IMR-90 (cell line): ENCODE results near the gene MGAT4A. TPM values are rescaled to one million over a fixed set of nuclear protein-coding genes. Genes with fewer than 3 reads are reported as not detected.

ENCODE experiments used
- ATAC-seq: fragments of 200-7000 bp; cut with Tn5 transposase; 2 replicates; pipeline ENCODE4 v1.9.1; 2020; ENCODE audit warnings: low read depth, mild to moderate bottlenecking, moderate library complexity
- BruUV-seq: library from RNA; stranded (reverse); fragments of 400-500 nt; replicated peaks from 2 replicates; lab custom pipeline; 2021; lab: Mats Ljungman, UMichigan
- CTCF ChIA-PET: fragments of 300-600 bp; formaldehyde crosslinking; extraction: SDS; loops from one replicate; lab custom pipeline; 2021; ENCODE audit warnings: antibody characterized with exemption; lab: Yijun Ruan, JAX
- POLR2A ChIA-PET: fragments of 300-600 bp; sonication (Branson Sonifier 250); formaldehyde crosslinking; loops from one replicate; lab custom pipeline; 2022; ENCODE audit warnings: antibody characterized with exemption; ENCODE audit not compliant: unreplicated experiment; lab: Charles Lee
- DNase-seq: peaks from one replicate; pipeline ENCODE4 v3.0.0; 2013
- H2AFZ ChIP-seq: replicated peaks from 2 replicates; pipeline ENCODE3; 2013; ENCODE audit warnings: low read length, mild to moderate bottlenecking; ENCODE audit not compliant: poor library complexity
- H2AK5ac ChIP-seq: 2 replicates; pipeline ENCODE4 v1.6.1; 2013; ENCODE audit warnings: low read depth, low read length, inconsistent platforms
- H2AK9ac ChIP-seq: replicated peaks from 2 replicates; pipeline ENCODE3; 2013; ENCODE audit warnings: mild to moderate bottlenecking, low read depth, low read length, moderate library complexity; ENCODE audit not compliant: poor library complexity
- H2BK120ac ChIP-seq: 2 replicates; pipeline ENCODE4 v1.6.1; 2013; ENCODE audit warnings: low read depth, low read length, inconsistent platforms
- H2BK15ac ChIP-seq: 3 replicates; pipeline ENCODE4 v1.6.1; 2013; ENCODE audit warnings: low read depth, low read length, inconsistent platforms
- H2BK20ac ChIP-seq: 2 replicates; pipeline ENCODE4 v1.6.1; 2013; ENCODE audit warnings: low read depth, mild to moderate bottlenecking, inconsistent platforms, low read length, moderate library complexity
- H2BK5ac ChIP-seq: 2 replicates; pipeline ENCODE4 v1.6.1; 2013; ENCODE audit warnings: mild to moderate bottlenecking, low read depth, low read length, inconsistent platforms; ENCODE audit not compliant: poor library complexity, severe bottlenecking
- H3K14ac ChIP-seq: replicated peaks from 2 replicates; pipeline ENCODE4 v1.6.1; 2013; ENCODE audit warnings: low read depth, low read length, inconsistent platforms
- H3K18ac ChIP-seq: 2 replicates; pipeline ENCODE4 v1.6.1; 2013; ENCODE audit warnings: low read depth, low read length, control low read depth
- H3K23ac ChIP-seq: 2 replicates; pipeline ENCODE4 v1.6.1; 2013; ENCODE audit warnings: low read depth, low read length, inconsistent platforms
- H3K27ac ChIP-seq: 2 replicates; pipeline ENCODE4 v1.5.1; 2013; ENCODE audit warnings: mild to moderate bottlenecking, control low read depth, low read length; ENCODE audit not compliant: insufficient read depth
- H3K27me3 ChIP-seq: 2 replicates; pipeline ENCODE4 v1.6.1; 2013; ENCODE audit warnings: low read length; ENCODE audit not compliant: control insufficient read depth, insufficient read depth
- H3K36me3 ChIP-seq: 2 replicates; pipeline ENCODE4 v1.6.1; 2013; ENCODE audit warnings: low read length, mixed read lengths; ENCODE audit not compliant: control insufficient read depth, insufficient read depth
- H3K4ac ChIP-seq: 2 replicates; pipeline ENCODE4 v1.6.1; 2013; ENCODE audit warnings: low read depth, low read length, inconsistent platforms
- H3K4me1 ChIP-seq: 2 replicates; pipeline ENCODE4 v1.6.1; 2013; ENCODE audit warnings: low read length, mixed read lengths; ENCODE audit not compliant: control insufficient read depth, insufficient read depth
- H3K4me2 ChIP-seq: 2 replicates; pipeline ENCODE4 v1.6.1; 2013; ENCODE audit warnings: low read depth, mild to moderate bottlenecking, control low read depth, low read length, moderate library complexity
- H3K4me3 ChIP-seq: 2 replicates; pipeline ENCODE4 v1.5.1; 2013; ENCODE audit warnings: low read depth, mild to moderate bottlenecking, control low read depth, low read length, moderate library complexity; ENCODE audit not compliant: insufficient read depth
- H3K56ac ChIP-seq: 2 replicates; pipeline ENCODE4 v1.6.1; 2013; ENCODE audit warnings: low read length, inconsistent platforms; ENCODE audit not compliant: insufficient read depth; ENCODE audit errors: extremely low read depth
- H3K79me1 ChIP-seq, 2 experiments: 2 replicates each; pipeline ENCODE4 v1.6.1; 2013; ENCODE audit warnings: low read length in 2 of 2, inconsistent platforms in 1 of 2, low read depth in 1 of 2
- H3K9ac ChIP-seq: 2 replicates; pipeline ENCODE4 v1.6.1; 2013; ENCODE audit warnings: low read depth, low read length, control low read depth
- H3K9me1 ChIP-seq: 2 replicates; pipeline ENCODE4 v1.6.1; 2013; ENCODE audit warnings: low read length, inconsistent platforms; ENCODE audit not compliant: insufficient read depth
- H3K9me3 ChIP-seq: 2 replicates; pipeline ENCODE4 v1.6.1; 2013; ENCODE audit warnings: low read length; ENCODE audit not compliant: control insufficient read depth, insufficient read depth
- H4K20me1 ChIP-seq: 2 replicates; pipeline ENCODE4 v1.6.1; 2013; ENCODE audit warnings: low read length, inconsistent platforms; ENCODE audit not compliant: insufficient read depth
- H4K5ac ChIP-seq: 2 replicates; pipeline ENCODE4 v1.6.1; 2013; ENCODE audit warnings: mild to moderate bottlenecking, low read depth, low read length, control low read depth
- H4K8ac ChIP-seq, 2 experiments: 2 replicates each; pipeline ENCODE4 v1.6.1; 2013; ENCODE audit warnings: low read depth in 2 of 2, low read length in 2 of 2, control low read depth in 1 of 2, inconsistent platforms in 1 of 2
- H4K91ac ChIP-seq: 2 replicates; pipeline ENCODE4 v1.6.1; 2013; ENCODE audit warnings: low read depth, low read length, inconsistent platforms; ENCODE audit not compliant: insufficient read depth
- BHLHE40 ChIP-seq: fragments of 150-350 bp; IDR thresholded peaks from 2 replicates; pipeline ENCODE4 v1.6.1; 2016; ENCODE audit warnings: mild to moderate bottlenecking, low read depth, low read length
- CEBPB ChIP-seq: IDR thresholded peaks from 2 replicates; pipeline ENCODE4 v1.6.1; 2012; ENCODE audit warnings: low read depth, low read length, improper control_type of control experiment
- CHD1 ChIP-seq: IDR thresholded peaks from 2 replicates; pipeline ENCODE4 v1.6.1; 2012; ENCODE audit warnings: low read depth, low read length, improper control_type of control experiment
- CTCF ChIP-seq: conservative IDR thresholded peaks from 2 replicates; pipeline ENCODE4 v1.5.1; 2012; ENCODE audit warnings: mild to moderate bottlenecking, low read depth, low read length, improper control_type of control experiment
- ELK1 ChIP-seq: fragments of 150-350 bp; IDR thresholded peaks from 2 replicates; pipeline ENCODE4 v1.6.1; 2016; ENCODE audit warnings: low read depth, mild to moderate bottlenecking, low read length, moderate library complexity, borderline replicate concordance
- FOS ChIP-seq: fragments of 150-350 bp; IDR thresholded peaks from 2 replicates; pipeline ENCODE4 v1.6.1; 2016; ENCODE audit warnings: low read depth, low read length
- MAFK ChIP-seq: IDR thresholded peaks from 2 replicates; pipeline ENCODE4 v1.6.1; 2012; ENCODE audit warnings: low read depth, low read length, improper control_type of control experiment
- MAZ ChIP-seq: IDR thresholded peaks from 2 replicates; pipeline ENCODE4 v1.6.1; 2012; ENCODE audit warnings: low read depth, mild to moderate bottlenecking, low read length, improper control_type of control experiment, moderate library complexity, borderline replicate concordance
- POLR2A ChIP-seq: IDR thresholded peaks from 2 replicates; pipeline ENCODE4 v1.6.1; 2012; ENCODE audit warnings: mild to moderate bottlenecking, low read depth, low read length
- RAD21 ChIP-seq: IDR thresholded peaks from 2 replicates; pipeline ENCODE4 v1.6.1; 2012; ENCODE audit warnings: low read length, improper control_type of control experiment
- RCOR1 ChIP-seq: IDR thresholded peaks from 2 replicates; pipeline ENCODE4 v1.6.1; 2012; ENCODE audit warnings: mild to moderate bottlenecking, low read length, improper control_type of control experiment; ENCODE audit not compliant: insufficient replicate concordance
- RFX5 ChIP-seq: IDR thresholded peaks from 2 replicates; pipeline ENCODE4 v1.8.0; 2012; ENCODE audit warnings: low read depth, mild to moderate bottlenecking, low read length, moderate library complexity
- SMC3 ChIP-seq: fragments of 150-350 bp; IDR thresholded peaks from 2 replicates; pipeline ENCODE4 v1.6.1; 2016; ENCODE audit warnings: low read depth, mild to moderate bottlenecking, antibody characterized with exemption, low read length, moderate library complexity
- dilution Hi-C: fragments of 300-500 bp; cut with HindIII; formaldehyde crosslinking; loops from one replicate; pipeline ENCODE4 v1.14.3; 2018; ENCODE audit warnings: low sequenced_read_pairs; ENCODE audit not compliant: unreplicated experiment
- in situ Hi-C: fragments of 300-500 bp; cut with MboI; formaldehyde crosslinking; loops from 3 replicates; pipeline ENCODE4 v1.14.3; 2019; ENCODE audit warnings: low sequenced_read_pairs, inconsistent platforms, mixed read lengths
- intact Hi-C: fragments of 100-400 bp; cut with micrococcal nuclease; formaldehyde crosslinking; loops from 2 replicates; pipeline ENCODE4 v1.10.0; 2022
- polyA plus RNA-seq, 3 experiments: library from polyadenylated mRNA; depleted of rRNA; stranded (reverse); fragments of >200 nt; gene quantifications; 2 replicates each; pipeline ENCODE4 v1.2.3, GENCODE V29; 2012; ENCODE audit warnings: low replicate concordance in 1 of 3
- total RNA-seq: library from RNA; depleted of rRNA; stranded (reverse); fragments of >200 nt; gene quantifications from 2 replicates; pipeline ENCODE4 v1.2.3, GENCODE V29; 2012

The MGAT4A gene
- total and polyA plus RNA-seq, 2 of the 4 experiments (the other 2 are of a cell fraction): under 0.01 TPM; not detected in 1

GRCh38 chr2:98753801-98754200, 22.9 kb upstream of the MGAT4A start:
- ATAC-seq (no peak), DNase-seq (no peak)
- H3K27me3 ChIP-seq: peaks cover 3% of the 10 kb centered on the region
- H3K27ac ChIP-seq: no peak overlapping the region
- H2BK15ac ChIP-seq: no peak overlapping the region
- no peak overlapping the region for H2AK9ac ChIP-seq
- TF ChIP-seq MAFK: no peak
- no peak for TF ChIP-seq CEBPB
- TF ChIP-seq POLR2A: no peak
- no peak for TF ChIP-seq RCOR1
- no peak for TF ChIP-seq BHLHE40
- TF ChIP-seq MAZ: no peak
- no peak for TF ChIP-seq RFX5
- no peak for TF ChIP-seq CHD1
- TF ChIP-seq CTCF: no peak
- TF ChIP-seq FOS: no peak
- no peak for TF ChIP-seq RAD21
- TF ChIP-seq SMC3: no peak
- TF ChIP-seq ELK1: no peak
- H4K20me1 ChIP-seq: no peaks in the 10 kb centered on the region
- no peak overlapping the region for H4K8ac ChIP-seq
- H3K18ac ChIP-seq: no peak overlapping the region
- H3K36me3 ChIP-seq: no peaks in the 10 kb centered on the region
- H3K9me1 ChIP-seq: no peaks in the 10 kb centered on the region
- no peak overlapping the region for H3K14ac ChIP-seq
- H3K9ac ChIP-seq: no peak overlapping the region
- no peak overlapping the region for H2AK5ac ChIP-seq
- no peaks in the 10 kb centered on the region for H3K9me3 ChIP-seq
- H3K56ac ChIP-seq: no peak overlapping the region
- H3K4me2 ChIP-seq: no peak overlapping the region
- BruUV-seq: no TSS peak
- H3K23ac ChIP-seq: no peak overlapping the region
- no peak overlapping the region for H2BK120ac ChIP-seq
- POLR2A ChIA-PET: no interaction called here
- H3K4me3 ChIP-seq: no peak overlapping the region
- H2BK20ac ChIP-seq: no peak overlapping the region
- no peaks in the 10 kb centered on the region for H3K4me1 ChIP-seq
- intact Hi-C loops (no loop called here), in situ Hi-C loops (no loop called here), dilution Hi-C loops (no loop called here)
- no peak overlapping the region for H4K5ac ChIP-seq
- H2BK5ac ChIP-seq: no peak overlapping the region
- H4K91ac ChIP-seq: no peak overlapping the region
- no peak overlapping the region for H3K4ac ChIP-seq
- no peaks in the 10 kb centered on the region for H3K79me1 ChIP-seq
- no peak overlapping the region for H2AFZ ChIP-seq
- CTCF ChIA-PET: no interaction called here
